ENCODE data around the gene SLC4A1. TPM values are rescaled to one million over a fixed set of nuclear protein-coding genes. Genes with fewer than 3 reads are reported as not detected.

The SLC4A1 gene
- total and polyA plus RNA-seq, 2 of the 13 experiments (the other 11 are each of a cell fraction or from before 2014, with no cell fraction given), result not detected

GRCh38 chr17:44198721-44199552 is 69.0 kb downstream of the SLC4A1 start (continued):
- no peak for TF ChIP-seq CEBPZ (IDR thresholded peaks at IDR 0.05; ENCODE audit: low read length)
- TF ChIP-seq, protein P1, sequence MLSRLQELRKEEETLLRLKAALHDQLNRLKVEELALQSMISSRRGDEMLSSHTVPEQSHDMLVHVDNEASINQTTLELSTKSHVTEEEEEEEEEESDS (CRISPR knock-in tag; IDR thresholded peaks at IDR 0.05; ENCODE audit: borderline replicate concordance), result no peak
- TF ChIP-seq KMT2B (CRISPR knock-in tag; IDR thresholded peaks at IDR 0.05), result no peak
- no peak for TF ChIP-seq PAF1 (CRISPR knock-in tag; IDR thresholded peaks at IDR 0.05)
- TF ChIP-seq FOSL1 (CRISPR knock-in tag; IDR thresholded peaks at IDR 0.05; ENCODE audit: borderline replicate concordance), result no peak
- TF ChIP-seq, protein P2, sequence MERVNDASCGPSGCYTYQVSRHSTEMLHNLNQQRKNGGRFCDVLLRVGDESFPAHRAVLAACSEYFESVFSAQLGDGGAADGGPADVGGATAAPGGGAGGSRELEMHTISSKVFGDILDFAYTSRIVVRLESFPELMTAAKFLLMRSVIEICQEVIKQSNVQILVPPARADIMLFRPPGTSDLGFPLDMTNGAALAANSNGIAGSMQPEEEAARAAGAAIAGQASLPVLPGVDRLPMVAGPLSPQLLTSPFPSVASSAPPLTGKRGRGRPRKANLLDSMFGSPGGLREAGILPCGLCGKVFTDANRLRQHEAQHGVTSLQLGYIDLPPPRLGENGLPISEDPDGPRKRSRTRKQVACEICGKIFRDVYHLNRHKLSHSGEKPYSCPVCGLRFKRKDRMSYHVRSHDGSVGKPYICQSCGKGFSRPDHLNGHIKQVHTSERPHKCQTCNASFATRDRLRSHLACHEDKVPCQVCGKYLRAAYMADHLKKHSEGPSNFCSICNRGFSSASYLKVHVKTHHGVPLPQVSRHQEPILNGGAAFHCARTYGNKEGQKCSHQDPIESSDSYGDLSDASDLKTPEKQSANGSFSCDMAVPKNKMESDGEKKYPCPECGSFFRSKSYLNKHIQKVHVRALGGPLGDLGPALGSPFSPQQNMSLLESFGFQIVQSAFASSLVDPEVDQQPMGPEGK (CRISPR knock-in tag; IDR thresholded peaks at IDR 0.05), result peak; percentile 60; the same call in 1 of the 2 replicates
- TF ChIP-seq HMG20B (CRISPR knock-in tag; conservative IDR thresholded peaks at IDR 0.05), result no peak
- 0 out of 2 replicates have a peak, but pooled peaks have one; percentile 38 for TF ChIP-seq WIZ (CRISPR knock-in tag; IDR thresholded peaks at IDR 0.05)
- TF ChIP-seq ZBED4 (CRISPR knock-in tag; IDR thresholded peaks at IDR 0.05; ENCODE audit: borderline replicate concordance), result no peak
- TF ChIP-seq ZNF274 (CRISPR knock-in tag; IDR thresholded peaks at IDR 0.05), result no peak
- TF ChIP-seq HNRNPL (IDR thresholded peaks at IDR 0.05; ENCODE audit: low read depth, low read length), result peak; percentile 72
- 0 out of 2 replicates have a peak, but pooled peaks have one; percentile 16 for TF ChIP-seq THAP9 (CRISPR knock-in tag; IDR thresholded peaks at IDR 0.05; ENCODE audit: borderline replicate concordance)
- no peak for TF ChIP-seq AGO2 (optimal IDR thresholded peaks at IDR 0.05; ENCODE audit: low read depth, low read length)
- no peak for TF ChIP-seq GATA4 (IDR thresholded peaks at IDR 0.05; ENCODE audit: borderline replicate concordance, low read depth)
- peak; percentile 70; the same call in 1 of the 2 replicates for TF ChIP-seq SIN3A (IDR thresholded peaks at IDR 0.05; ENCODE audit: borderline replicate concordance, low read depth, low read length)
- no peak for TF ChIP-seq ZNF766 (CRISPR knock-in tag; IDR thresholded peaks at IDR 0.05; ENCODE audit: borderline replicate concordance)
